HepG2 (cell line): Measurements from ENCODE around the gene TGFBRAP1. TPM values are rescaled to one million over a fixed set of nuclear protein-coding genes. Genes with fewer than 3 reads are reported as not detected.

Experiments used
- EED ChIP-seq: sonication (generic); formaldehyde crosslinking; IDR thresholded peaks from 2 replicates; pipeline ENCODE4 v1.5.0; 2020; ENCODE audit warnings: mild to moderate bottlenecking, missing genetic modification reagents
- ELF4 ChIP-seq: sonication (generic); formaldehyde crosslinking; IDR thresholded peaks from 2 replicates; pipeline ENCODE4 v1.5.0; 2020; ENCODE audit warnings: missing genetic modification reagents, mild to moderate bottlenecking, moderate library complexity, borderline replicate concordance
- KMT2A ChIP-seq: sonication (generic); formaldehyde crosslinking; IDR thresholded peaks from 2 replicates; pipeline ENCODE4 v1.4.0; 2020; ENCODE audit warnings: missing genetic modification reagents
- NCOA2 ChIP-seq: sonication (generic); formaldehyde crosslinking; IDR thresholded peaks from 2 replicates; pipeline ENCODE4 v1.8.0; 2022; ENCODE audit warnings: inconsistent platforms
- PHB2 ChIP-seq: fragments of 450-650 bp; IDR thresholded peaks from 2 replicates; pipeline ENCODE4 v1.6.1; 2018; ENCODE audit not compliant: partially characterized antibody
- SMAD3 ChIP-seq: sonication (generic); formaldehyde crosslinking; IDR thresholded peaks from 2 replicates; pipeline ENCODE4 v1.4.0; 2020; ENCODE audit warnings: missing genetic modification reagents
- SMAD9 ChIP-seq: sonication (generic); formaldehyde crosslinking; IDR thresholded peaks from 2 replicates; pipeline ENCODE4 v1.5.1; 2020; ENCODE audit warnings: mild to moderate bottlenecking, missing genetic modification reagents
- ZMAT3 ChIP-seq: sonication (generic); formaldehyde crosslinking; conservative IDR thresholded peaks from 2 replicates; pipeline ENCODE4 v1.7.0; 2021; ENCODE audit warnings: missing genetic modification reagents
- ZNF260 ChIP-seq: sonication (generic); formaldehyde crosslinking; IDR thresholded peaks from 2 replicates; pipeline ENCODE4 v1.4.0; 2020; ENCODE audit warnings: missing genetic modification reagents, low read depth, mild to moderate bottlenecking, borderline replicate concordance
- ZNF644 ChIP-seq: IDR thresholded peaks from 2 replicates; pipeline ENCODE4 v1.6.1; 2016; ENCODE audit warnings: low read depth
- ZSCAN25 ChIP-seq: sonication (generic); formaldehyde crosslinking; IDR thresholded peaks from 2 replicates; pipeline ENCODE4 v1.8.0; 2022; ENCODE audit warnings: mild to moderate bottlenecking, missing genetic modification reagents
- polyA plus RNA-seq, 8 experiments: library from polyadenylated mRNA; depleted of rRNA in 3 of 8; stranded (reverse) in 7 of 8; unstranded in 1 of 8; fragments of >200 nt; fragmentation: Illumina TruSeq in 4 of 8; extraction: Trizol in 4 of 8; gene quantifications; 2 replicates each; pipeline versions ENCODE4 v1.2.1 to v1.2.3, GENCODE V29; 2011 to 2016; ENCODE audit warnings: low read depth in 4 of 8, missing spikeins in 1 of 8, mixed read lengths in 1 of 8; ENCODE audit not compliant: insufficient read depth in 1 of 8
- total RNA-seq, 5 experiments: library from RNA; depleted of rRNA; stranded (reverse); fragments of >200 nt; fragmentation: Illumina TruSeq; extraction: Trizol; gene quantifications; 2 replicates each; pipeline ENCODE4 v1.2.3, GENCODE V29; 2016; ENCODE audit warnings: low read depth in 1 of 5
- TF ChIP-seq, protein P1 (sequence below): sonication (generic); formaldehyde crosslinking; IDR thresholded peaks from 2 replicates; pipeline ENCODE4 v1.5.0; 2020; ENCODE audit warnings: mild to moderate bottlenecking, missing genetic modification reagents, borderline replicate concordance
- TF ChIP-seq, protein P2 (sequence below): sonication (generic); formaldehyde crosslinking; IDR thresholded peaks from 2 replicates; pipeline ENCODE4 v1.5.0; 2020; ENCODE audit warnings: mild to moderate bottlenecking, missing genetic modification reagents, borderline replicate concordance
- TF ChIP-seq, protein P3 (sequence below): sonication (generic); formaldehyde crosslinking; IDR thresholded peaks from 2 replicates; pipeline ENCODE4 v1.5.0; 2020; ENCODE audit warnings: missing genetic modification reagents
- TF ChIP-seq, protein P4 (sequence below): sonication (generic); formaldehyde crosslinking; IDR thresholded peaks from 2 replicates; pipeline ENCODE4; 2020; ENCODE audit warnings: missing genetic modification reagents, mild to moderate bottlenecking, borderline replicate concordance
- TF ChIP-seq, protein P5 (sequence below): sonication (generic); formaldehyde crosslinking; IDR thresholded peaks from 2 replicates; pipeline ENCODE4 v1.8.1; 2023; ENCODE audit warnings: mild to moderate bottlenecking, inconsistent platforms, moderate library complexity, missing genetic modification reagents, borderline replicate concordance

TGFBRAP1 gene
- total and polyA plus RNA-seq, 2 of the 13 experiments (the other 11 are each of a cell fraction or from before 2014, with no cell fraction given) = 12.7 to 22.9 TPM

DNA sequence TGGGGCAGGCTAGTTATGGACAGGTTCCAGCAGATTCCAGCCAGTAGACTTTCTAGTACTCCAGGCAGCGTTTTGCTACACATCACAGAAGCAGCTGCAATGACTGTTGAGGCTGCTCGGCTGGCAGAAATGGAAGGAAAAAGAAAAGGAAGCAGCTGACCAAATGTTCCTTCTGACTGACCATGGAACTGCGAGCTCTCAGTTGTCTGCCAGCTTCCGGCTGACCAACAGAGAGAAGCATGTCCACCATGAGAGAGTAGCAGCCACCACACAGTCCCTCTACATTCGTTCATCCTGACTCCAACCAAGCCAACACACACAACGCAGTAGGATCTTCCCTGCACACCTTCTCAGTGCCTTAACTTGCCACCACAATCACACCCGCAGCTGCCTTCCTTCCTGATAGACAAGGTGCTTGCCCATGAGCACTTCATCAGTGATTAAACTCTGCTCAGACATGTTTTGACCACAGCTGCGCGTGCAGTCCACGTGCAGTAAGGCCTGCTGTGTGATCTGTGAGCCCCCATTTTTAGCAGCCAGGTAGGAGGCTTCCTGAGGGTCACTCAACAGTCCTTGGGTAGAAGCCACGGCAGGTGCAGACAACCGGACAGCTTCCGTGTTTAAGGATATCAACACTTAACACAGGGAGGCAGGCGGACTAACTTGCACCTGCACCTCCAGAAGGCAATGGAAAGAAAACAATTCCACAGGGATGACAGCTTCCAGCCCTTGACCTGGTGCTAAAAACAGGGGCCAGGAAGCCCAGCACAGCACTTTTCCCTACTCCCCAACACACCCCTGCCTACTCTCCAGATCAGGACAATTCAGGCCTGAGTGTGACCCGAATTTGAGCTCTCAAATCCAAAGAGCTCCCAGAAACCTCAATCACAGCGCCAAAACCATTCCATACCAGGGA, 996 bp downstream of the TGFBRAP1 start (continued):
- TF ChIP-seq, protein P1, sequence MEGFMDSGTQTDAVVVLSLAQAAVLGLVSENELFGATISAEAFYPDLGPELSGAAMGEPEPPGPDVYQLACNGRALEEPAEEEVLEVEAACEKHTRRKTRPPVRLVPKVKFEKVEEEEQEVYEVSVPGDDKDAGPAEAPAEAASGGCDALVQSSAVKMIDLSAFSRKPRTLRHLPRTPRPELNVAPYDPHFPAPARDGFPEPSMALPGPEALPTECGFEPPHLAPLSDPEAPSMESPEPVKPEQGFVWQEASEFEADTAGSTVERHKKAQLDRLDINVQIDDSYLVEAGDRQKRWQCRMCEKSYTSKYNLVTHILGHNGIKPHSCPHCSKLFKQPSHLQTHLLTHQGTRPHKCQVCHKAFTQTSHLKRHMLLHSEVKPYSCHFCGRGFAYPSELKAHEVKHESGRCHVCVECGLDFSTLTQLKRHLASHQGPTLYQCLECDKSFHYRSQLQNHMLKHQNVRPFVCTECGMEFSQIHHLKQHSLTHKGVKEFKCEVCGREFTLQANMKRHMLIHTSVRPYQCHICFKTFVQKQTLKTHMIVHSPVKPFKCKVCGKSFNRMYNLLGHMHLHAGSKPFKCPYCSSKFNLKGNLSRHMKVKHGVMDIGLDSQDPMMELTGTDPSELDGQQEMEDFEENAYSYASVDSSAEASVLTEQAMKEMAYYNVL (CRISPR knock-in tag) = 0 out of 2 replicates have a peak, but pooled peaks have one; percentile 27
- TF ChIP-seq ELF4 (CRISPR knock-in tag) (0 out of 2 replicates have a peak, but pooled peaks have one; percentile 57), ZMAT3 (peak; percentile 97), SMAD3 (CRISPR knock-in tag) (peak; percentile 50; the same call in 1 of the 2 replicates), ZNF260 (no peak), KMT2A (CRISPR knock-in tag) (peak; percentile 71; the same call in 1 of the 2 replicates), SMAD9 (CRISPR knock-in tag) (peak; percentile 55; the same call in 1 of the 2 replicates), NCOA2 (peak; percentile 49; the same call in 1 of the 2 replicates), ZSCAN25 (CRISPR knock-in tag) (peak; percentile 74; the same call in 1 of the 2 replicates), EED (CRISPR knock-in tag) (peak; percentile 89), PHB2 (no peak), ZNF644 (peak; percentile 20; the same call in 1 of the 2 replicates)
- TF ChIP-seq, protein P2, sequence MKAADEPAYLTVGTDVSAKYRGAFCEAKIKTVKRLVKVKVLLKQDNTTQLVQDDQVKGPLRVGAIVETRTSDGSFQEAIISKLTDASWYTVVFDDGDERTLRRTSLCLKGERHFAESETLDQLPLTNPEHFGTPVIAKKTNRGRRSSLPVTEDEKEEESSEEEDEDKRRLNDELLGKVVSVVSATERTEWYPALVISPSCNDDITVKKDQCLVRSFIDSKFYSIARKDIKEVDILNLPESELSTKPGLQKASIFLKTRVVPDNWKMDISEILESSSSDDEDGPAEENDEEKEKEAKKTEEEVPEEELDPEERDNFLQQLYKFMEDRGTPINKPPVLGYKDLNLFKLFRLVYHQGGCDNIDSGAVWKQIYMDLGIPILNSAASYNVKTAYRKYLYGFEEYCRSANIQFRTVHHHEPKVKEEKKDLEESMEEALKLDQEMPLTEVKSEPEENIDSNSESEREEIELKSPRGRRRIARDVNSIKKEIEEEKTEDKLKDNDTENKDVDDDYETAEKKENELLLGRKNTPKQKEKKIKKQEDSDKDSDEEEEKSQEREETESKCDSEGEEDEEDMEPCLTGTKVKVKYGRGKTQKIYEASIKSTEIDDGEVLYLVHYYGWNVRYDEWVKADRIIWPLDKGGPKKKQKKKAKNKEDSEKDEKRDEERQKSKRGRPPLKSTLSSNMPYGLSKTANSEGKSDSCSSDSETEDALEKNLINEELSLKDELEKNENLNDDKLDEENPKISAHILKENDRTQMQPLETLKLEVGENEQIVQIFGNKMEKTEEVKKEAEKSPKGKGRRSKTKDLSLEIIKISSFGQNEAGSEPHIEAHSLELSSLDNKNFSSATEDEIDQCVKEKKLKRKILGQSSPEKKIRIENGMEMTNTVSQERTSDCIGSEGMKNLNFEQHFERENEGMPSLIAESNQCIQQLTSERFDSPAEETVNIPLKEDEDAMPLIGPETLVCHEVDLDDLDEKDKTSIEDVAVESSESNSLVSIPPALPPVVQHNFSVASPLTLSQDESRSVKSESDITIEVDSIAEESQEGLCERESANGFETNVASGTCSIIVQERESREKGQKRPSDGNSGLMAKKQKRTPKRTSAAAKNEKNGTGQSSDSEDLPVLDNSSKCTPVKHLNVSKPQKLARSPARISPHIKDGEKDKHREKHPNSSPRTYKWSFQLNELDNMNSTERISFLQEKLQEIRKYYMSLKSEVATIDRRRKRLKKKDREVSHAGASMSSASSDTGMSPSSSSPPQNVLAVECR = peak; percentile 78
- TF ChIP-seq, protein P3, sequence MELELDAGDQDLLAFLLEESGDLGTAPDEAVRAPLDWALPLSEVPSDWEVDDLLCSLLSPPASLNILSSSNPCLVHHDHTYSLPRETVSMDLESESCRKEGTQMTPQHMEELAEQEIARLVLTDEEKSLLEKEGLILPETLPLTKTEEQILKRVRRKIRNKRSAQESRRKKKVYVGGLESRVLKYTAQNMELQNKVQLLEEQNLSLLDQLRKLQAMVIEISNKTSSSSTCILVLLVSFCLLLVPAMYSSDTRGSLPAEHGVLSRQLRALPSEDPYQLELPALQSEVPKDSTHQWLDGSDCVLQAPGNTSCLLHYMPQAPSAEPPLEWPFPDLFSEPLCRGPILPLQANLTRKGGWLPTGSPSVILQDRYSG (CRISPR knock-in tag) = peak; percentile 93
- TF ChIP-seq, protein P4, sequence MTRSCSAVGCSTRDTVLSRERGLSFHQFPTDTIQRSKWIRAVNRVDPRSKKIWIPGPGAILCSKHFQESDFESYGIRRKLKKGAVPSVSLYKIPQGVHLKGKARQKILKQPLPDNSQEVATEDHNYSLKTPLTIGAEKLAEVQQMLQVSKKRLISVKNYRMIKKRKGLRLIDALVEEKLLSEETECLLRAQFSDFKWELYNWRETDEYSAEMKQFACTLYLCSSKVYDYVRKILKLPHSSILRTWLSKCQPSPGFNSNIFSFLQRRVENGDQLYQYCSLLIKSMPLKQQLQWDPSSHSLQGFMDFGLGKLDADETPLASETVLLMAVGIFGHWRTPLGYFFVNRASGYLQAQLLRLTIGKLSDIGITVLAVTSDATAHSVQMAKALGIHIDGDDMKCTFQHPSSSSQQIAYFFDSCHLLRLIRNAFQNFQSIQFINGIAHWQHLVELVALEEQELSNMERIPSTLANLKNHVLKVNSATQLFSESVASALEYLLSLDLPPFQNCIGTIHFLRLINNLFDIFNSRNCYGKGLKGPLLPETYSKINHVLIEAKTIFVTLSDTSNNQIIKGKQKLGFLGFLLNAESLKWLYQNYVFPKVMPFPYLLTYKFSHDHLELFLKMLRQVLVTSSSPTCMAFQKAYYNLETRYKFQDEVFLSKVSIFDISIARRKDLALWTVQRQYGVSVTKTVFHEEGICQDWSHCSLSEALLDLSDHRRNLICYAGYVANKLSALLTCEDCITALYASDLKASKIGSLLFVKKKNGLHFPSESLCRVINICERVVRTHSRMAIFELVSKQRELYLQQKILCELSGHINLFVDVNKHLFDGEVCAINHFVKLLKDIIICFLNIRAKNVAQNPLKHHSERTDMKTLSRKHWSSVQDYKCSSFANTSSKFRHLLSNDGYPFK (CRISPR knock-in tag) = peak; percentile 99
- TF ChIP-seq, protein P5, sequence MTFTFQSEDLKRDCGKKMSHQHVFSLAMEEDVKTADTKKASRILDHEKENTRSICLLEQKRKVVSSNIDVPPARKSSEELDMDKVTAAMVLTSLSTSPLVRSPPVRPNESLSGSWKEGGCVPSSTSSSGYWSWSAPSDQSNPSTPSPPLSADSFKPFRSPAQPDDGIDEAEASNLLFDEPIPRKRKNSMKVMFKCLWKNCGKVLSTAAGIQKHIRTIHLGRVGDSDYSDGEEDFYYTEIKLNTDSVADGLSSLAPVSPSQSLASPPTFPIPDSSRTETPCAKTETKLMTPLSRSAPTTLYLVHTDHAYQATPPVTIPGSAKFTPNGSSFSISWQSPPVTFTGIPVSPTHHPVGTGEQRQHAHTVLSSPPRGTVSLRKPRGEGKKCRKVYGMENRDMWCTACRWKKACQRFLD (CRISPR knock-in tag) = peak; percentile 99
